Medulla oblongata (tissue), 1 donor: Measurements from ENCODE around the gene FOXL3.

Experiments
- DNase-seq: peaks from one replicate; pipeline ENCODE4 v3.0.0-alpha.2; 2015; ENCODE audit errors: extremely low spot score

The FOXL3 gene

DNA sequence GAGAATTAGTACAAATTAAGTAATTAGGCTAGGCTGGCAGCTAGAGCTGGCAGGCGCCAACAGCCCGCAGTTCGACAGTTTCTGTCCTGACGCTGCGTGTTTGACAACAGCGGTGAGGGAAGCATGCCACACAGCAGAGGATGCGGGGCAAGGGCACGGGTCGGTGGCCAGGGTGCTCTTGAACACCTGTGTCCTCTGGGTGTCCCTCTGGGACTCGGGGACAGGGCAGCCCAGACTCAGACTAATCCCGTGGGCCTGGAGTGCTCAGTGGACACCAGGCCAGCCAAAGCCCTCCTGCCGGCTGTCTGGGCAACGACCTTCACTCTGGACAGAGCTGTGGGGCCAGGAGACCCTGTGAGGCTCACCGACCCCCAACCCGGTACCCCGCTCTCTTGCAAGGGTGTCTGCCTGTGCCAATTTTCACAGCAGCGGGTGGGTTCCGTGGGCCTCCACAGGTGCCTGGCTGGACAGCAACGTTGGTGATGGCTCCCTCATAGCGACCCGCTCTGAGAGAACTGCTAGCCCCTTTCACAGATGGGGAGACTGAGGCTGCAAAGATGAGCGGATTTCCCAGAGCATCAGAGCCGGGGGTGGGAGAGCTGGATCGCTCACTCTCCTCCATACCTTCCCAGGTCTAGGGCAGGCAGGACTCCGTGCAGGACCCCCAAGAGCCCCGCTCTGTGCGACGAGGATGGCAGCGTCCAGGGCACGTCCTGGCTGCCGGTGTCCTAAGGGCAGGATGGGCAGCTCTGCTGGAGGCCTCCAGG, 48.5 kb downstream of the FOXL3 start:
- DNase-seq = no peak

- DNase-seq = no peak
Observed at GRCh38 chr7:339062-339342, 49.0 kb downstream of the FOXL3 start.

DNA sequence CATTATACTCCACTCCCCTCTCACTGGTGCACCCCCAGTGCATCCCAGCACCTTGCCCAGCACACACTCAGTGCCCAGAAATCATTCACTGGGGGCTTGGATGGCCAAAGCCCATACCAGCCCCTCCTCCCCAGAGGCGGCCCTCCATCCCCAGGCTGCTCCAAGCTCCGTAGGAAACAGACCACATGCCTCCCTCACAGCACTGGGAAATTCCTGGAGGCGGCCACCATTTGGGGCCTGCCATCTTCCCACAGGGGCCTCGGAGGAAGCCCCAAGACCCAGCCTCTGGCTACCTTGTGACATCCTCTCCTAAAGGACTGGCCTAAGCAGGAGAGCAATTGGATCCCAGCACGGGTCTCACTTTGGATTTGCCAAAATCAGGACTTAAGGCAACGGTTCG, 49.7 kb downstream of the FOXL3 start:
- DNase-seq = no peak

GRCh38 chr7:340200-340937, 50.4 kb downstream of the FOXL3 start:
- no peak for DNase-seq
